H1 (cell line): ENCODE measurements around the gene MAP1LC3A. TPM values are rescaled to one million over a fixed set of nuclear protein-coding genes. Genes with fewer than 3 reads are reported as not detected.
"Not testable (repeated sequence)": the region's sequence is repeated elsewhere in the genome, so short reads cannot be mapped to it uniquely, and the experiment has no call there.

Source experiments
- CTCF ChIA-PET: fragments of 300-600 bp; sonication (Branson Sonifier 250); formaldehyde crosslinking; loops from one replicate; lab custom pipeline; 2021; ENCODE audit not compliant: partially characterized antibody; lab: Charles Lee
- POLR2A ChIA-PET: fragments of 300-600 bp; sonication (Branson Sonifier 250); formaldehyde crosslinking; loops from one replicate; lab custom pipeline; 2021; ENCODE audit warnings: inconsistent platforms; ENCODE audit not compliant: partially characterized antibody; lab: Charles Lee
- DNase-seq, 2 experiments: peaks; one replicate each; pipeline versions ENCODE4 v3.0.0 to v3.0.0-alpha.2; 2010 to 2022; ENCODE audit warnings: low spot score in 2 of 2, low read depth in 1 of 2, mixed read lengths in 1 of 2
- FAIRE-seq: peaks from 2 replicates; lab custom pipeline; 2011; peaks lifted over from hg19 to GRCh38; lab: Jason Lieb, UNC
- H2AFZ ChIP-seq: 2 replicates; pipeline ENCODE4 v1.8.1; 2012; ENCODE audit warnings: low read length, inconsistent platforms
- H2AK5ac ChIP-seq: 2 replicates; pipeline ENCODE4 v1.6.1; 2013; ENCODE audit warnings: low read depth, low read length
- H2BK120ac ChIP-seq: replicated peaks from 2 replicates; pipeline ENCODE3; 2013; ENCODE audit warnings: low read depth, low read length, inconsistent platforms
- H2BK12ac ChIP-seq: 2 replicates; pipeline ENCODE4 v1.6.1; 2013; ENCODE audit warnings: low read depth, low read length
- H2BK15ac ChIP-seq: 2 replicates; pipeline ENCODE4 v1.6.1; 2013; ENCODE audit warnings: low read length
- H2BK20ac ChIP-seq: 2 replicates; pipeline ENCODE4 v1.6.1; 2013; ENCODE audit warnings: low read length
- H2BK5ac ChIP-seq: 2 replicates; pipeline ENCODE4 v1.6.1; 2013; ENCODE audit warnings: low read depth, low read length
- H3K14ac ChIP-seq: 2 replicates; pipeline ENCODE4 v1.6.1; 2013; ENCODE audit warnings: inconsistent platforms; ENCODE audit not compliant: insufficient read length
- H3K18ac ChIP-seq: 2 replicates; pipeline ENCODE4 v1.6.1; 2013; ENCODE audit warnings: low read length; ENCODE audit errors: extremely low read depth
- H3K23ac ChIP-seq: 2 replicates; pipeline ENCODE4 v1.6.1; 2013; ENCODE audit warnings: inconsistent platforms; ENCODE audit not compliant: insufficient read length
- H3K23me2 ChIP-seq: 2 replicates; pipeline ENCODE4 v1.6.1; 2013; ENCODE audit warnings: low read depth, low read length
- H3K27ac ChIP-seq: 2 replicates; pipeline ENCODE4 v1.6.1; 2011; ENCODE audit warnings: low read depth, low read length, inconsistent platforms
- H3K27me3 ChIP-seq, 4 experiments: replicated peaks in 1 of 4; 1 replicate in 1 of 4; 2 replicates in 3 of 4; pipeline versions ENCODE4 v1.6.1 to v1.8.1; 2011 to 2013; ENCODE audit warnings: low read length in 3 of 4, mild to moderate bottlenecking in 3 of 4, inconsistent platforms in 2 of 4, mixed read lengths in 2 of 4, moderate library complexity in 1 of 4; ENCODE audit not compliant: control insufficient read depth in 3 of 4, insufficient read depth in 3 of 4; ENCODE audit errors: extremely low read depth in 1 of 4
- H3K36me3 ChIP-seq, 4 experiments: 2 replicates each; pipeline versions ENCODE4 v1.6.1 to v1.8.1; 2011 to 2013; ENCODE audit warnings: mild to moderate bottlenecking in 4 of 4, low read length in 3 of 4, moderate library complexity in 2 of 4, control low read depth in 1 of 4, inconsistent platforms in 1 of 4; ENCODE audit not compliant: insufficient read depth in 4 of 4, control insufficient read depth in 2 of 4
- H3K4ac ChIP-seq: replicated peaks from 2 replicates; pipeline ENCODE3; 2013; ENCODE audit warnings: low read length, low read depth, mixed read lengths, inconsistent platforms; ENCODE audit not compliant: insufficient read length
- H3K4me1 ChIP-seq, 4 experiments: replicated peaks in 1 of 4; 1 replicate in 1 of 4; 2 replicates in 3 of 4; pipeline versions ENCODE4 v1.6.1 to v1.8.1; 2011 to 2013; ENCODE audit warnings: low read length in 3 of 4, inconsistent platforms in 2 of 4, mixed read lengths in 1 of 4; ENCODE audit not compliant: insufficient read depth in 4 of 4, control insufficient read depth in 3 of 4
- H3K4me2 ChIP-seq, 2 experiments: 2 replicates each; pipeline versions ENCODE4 v1.6.1 to v1.8.1; 2011 to 2013; ENCODE audit warnings: low read depth in 2 of 2, low read length in 2 of 2, control low read depth in 1 of 2, inconsistent platforms in 1 of 2, mild to moderate bottlenecking in 1 of 2; ENCODE audit not compliant: insufficient read depth in 1 of 2
- H3K4me3 ChIP-seq, 4 experiments: fragments of 200-600, 300-600 bp in 1 of 4; sonication (generic), shearing (Covaris generic), sonication (Bioruptor Twin) in 1 of 4; 2 replicates each; pipeline versions ENCODE4 v1.5.1 to v1.8.1; 2011 to 2016; ENCODE audit warnings: low read length in 4 of 4, low read depth in 3 of 4, control low read depth in 2 of 4, inconsistent platforms in 2 of 4, mild to moderate bottlenecking in 2 of 4, mixed read lengths in 1 of 4, moderate library complexity in 1 of 4; ENCODE audit not compliant: insufficient read depth in 2 of 4; ENCODE audit errors: extremely low read depth in 1 of 4
- H3K56ac ChIP-seq: replicated peaks from 2 replicates; pipeline ENCODE3; 2013; ENCODE audit warnings: low read depth, mild to moderate bottlenecking, mixed read lengths, low read length, inconsistent platforms; ENCODE audit not compliant: insufficient read length
- H3K79me1 ChIP-seq: 2 replicates; pipeline ENCODE4 v1.6.1; 2013; ENCODE audit warnings: low read depth, low read length, control low read depth
- H3K79me2 ChIP-seq, 2 experiments: 2 replicates each; pipeline versions ENCODE4 v1.6.1 to v1.8.1; 2012 to 2013; ENCODE audit warnings: low read length in 2 of 2, mild to moderate bottlenecking in 2 of 2, inconsistent platforms in 1 of 2; ENCODE audit not compliant: insufficient read depth in 2 of 2, control insufficient read depth in 1 of 2
- H3K9ac ChIP-seq, 4 experiments: replicated peaks in 1 of 4; 1 replicate in 1 of 4; 2 replicates in 3 of 4; pipeline versions ENCODE4 v1.6.1 to v1.8.1; 2011 to 2013; ENCODE audit warnings: low read depth in 3 of 4, low read length in 3 of 4, control low read depth in 2 of 4, mild to moderate bottlenecking in 2 of 4, moderate library complexity in 2 of 4, inconsistent platforms in 1 of 4; ENCODE audit errors: extremely low read depth in 1 of 4
- H3K9me3 ChIP-seq, 2 experiments: 2 replicates each; pipeline versions ENCODE4 v1.6.1 to v1.8.1; 2012 to 2013; ENCODE audit warnings: mild to moderate bottlenecking in 2 of 2, moderate library complexity in 2 of 2, control low read depth in 1 of 2, inconsistent platforms in 1 of 2, low read depth in 1 of 2, low read length in 1 of 2, mixed read lengths in 1 of 2; ENCODE audit not compliant: insufficient read depth in 2 of 2
- H4K20me1 ChIP-seq, 2 experiments: replicated peaks in 1 of 2; 2 replicates each; pipeline versions ENCODE3 to v1.8.1; 2011 to 2013; ENCODE audit warnings: inconsistent platforms in 2 of 2, low read length in 2 of 2, mild to moderate bottlenecking in 1 of 2; ENCODE audit not compliant: insufficient read depth in 2 of 2, control insufficient read depth in 1 of 2
- H4K5ac ChIP-seq: 2 replicates; pipeline ENCODE4 v1.6.1; 2013; ENCODE audit warnings: low read length, low read depth, mixed read lengths, inconsistent platforms; ENCODE audit not compliant: insufficient read length
- H4K8ac ChIP-seq: 2 replicates; pipeline ENCODE4 v1.8.0; 2013; ENCODE audit warnings: mild to moderate bottlenecking, moderate library complexity, low read length, inconsistent platforms; ENCODE audit not compliant: insufficient read depth; ENCODE audit errors: extremely low read depth
- H4K91ac ChIP-seq: replicated peaks from 2 replicates; pipeline ENCODE3; 2013; ENCODE audit warnings: low read length, mixed read lengths, inconsistent platforms; ENCODE audit not compliant: insufficient read length
- WGBS, 2 experiments: shearing (Covaris generic) in 1 of 2; methylation state at CpG; one replicate each; pipeline versions ENCODE4 v1.1.6 to v1.1.7; 2013 to 2015; ENCODE audit warnings: low lambda C conversion rate in 2 of 2, mixed read lengths in 2 of 2, inconsistent platforms in 1 of 2, low coverage in 1 of 2, missing lambda C conversion rate in 1 of 2; ENCODE audit not compliant: insufficient replicate concordance in 2 of 2, insufficient coverage in 1 of 2, insufficient read length in 1 of 2; ENCODE audit errors: extremely low coverage in 1 of 2, missing lambda C conversion rate in 1 of 2; 5-methylcytosine and 5-hydroxymethylcytosine counted together
- polyA plus RNA-seq, 7 experiments: library from polyadenylated mRNA; depleted of rRNA in 3 of 7; stranded (reverse) in 5 of 7; unstranded in 2 of 7; fragments of >200 nt in 5 of 7; fragments of 200-250 nt in 2 of 7; gene quantifications; 1 replicate in 5 of 7; 2 replicates in 1 of 7; 4 replicates in 1 of 7; pipeline versions ENCODE4 v1.2.1 to v1.2.3, GENCODE V29; 2011 to 2013; ENCODE audit warnings: missing spikeins in 2 of 7, mixed read lengths in 2 of 7
- total RNA-seq: library from RNA; stranded (reverse); fragmentation: NEBNext Ultra II Directional; extraction: Animal tissue kit (Norgen Biotek cat#: 25700); gene quantifications from 2 replicates; pipeline ENCODE4 v1.2.1, GENCODE V29; 2021

Gene MAP1LC3A
- total and polyA plus RNA-seq, 2 of the 8 experiments (the other 6 are each of a cell fraction or from before 2014, with no cell fraction given), result 5.0 to 6.1 TPM

- not testable (repeated sequence) for H4K8ac ChIP-seq, H3K9me3 ChIP-seq, H3K18ac ChIP-seq, H4K91ac ChIP-seq, H3K4me2 ChIP-seq, H2BK15ac ChIP-seq, H3K4ac ChIP-seq, H3K23ac ChIP-seq, H3K4me3 ChIP-seq, H3K27ac ChIP-seq, H2AK5ac ChIP-seq, H3K14ac ChIP-seq, H3K79me1 ChIP-seq, H2BK120ac ChIP-seq, H3K9ac ChIP-seq, H3K27me3 ChIP-seq, FAIRE-seq, H2BK5ac ChIP-seq, H4K5ac ChIP-seq, H3K4me1 ChIP-seq, H2AFZ ChIP-seq, H3K36me3 ChIP-seq, H3K56ac ChIP-seq, H2BK20ac ChIP-seq, H2BK12ac ChIP-seq, H3K23me2 ChIP-seq
- H3K79me2 ChIP-seq, result peaks cover 0 to 69% of the 10 kb centered on the region in 2 experiments; a peak in 3 of 4 replicates
- peaks cover 12 to 13% of the 10 kb centered on the region in 2 experiments for H4K20me1 ChIP-seq
- CTCF ChIA-PET, result interaction anchor here (0.6 to 4.7 kb wide), 3 partner anchors 11 to 206 kb away, joined by 3 to 25 read pairs (median 4); no protein-coding TSS in a partner anchor
- POLR2A ChIA-PET, result interaction anchor here (3.1 kb wide), 1 partner anchor 216 kb away, joined by 12 read pairs; the partner anchor contains the start of gene AHCY
- WGBS, 2 experiments, result 95% methylated on average over 7 of the region's 7 CpGs; no CpG with 5 or more reads in 1 of the 2 experiments
- DNase-seq, result peak in 1 of 2 experiments; percentile 16
Measured at GRCh38 chr20:34518863-34519262, 39.7 kb upstream of the MAP1LC3A start.

GRCh38 chr20:34519841-34520240, 38.7 kb upstream of the MAP1LC3A start:
- WGBS, 2 experiments, result 91 to 100% methylated on average over 1 to 10 of the region's 10 CpGs

More at GRCh38 chr20:34519841-34520240, 38.7 kb upstream of the MAP1LC3A start:
- not testable (repeated sequence) for H4K8ac ChIP-seq, H4K5ac ChIP-seq, H3K4me1 ChIP-seq, H4K91ac ChIP-seq, H3K18ac ChIP-seq, H3K14ac ChIP-seq, H3K9me3 ChIP-seq, H3K27me3 ChIP-seq, H3K79me1 ChIP-seq, H2AFZ ChIP-seq, H2BK20ac ChIP-seq, H3K23ac ChIP-seq, H3K4me3 ChIP-seq, H3K23me2 ChIP-seq, DNase-seq, H3K27ac ChIP-seq, H3K4me2 ChIP-seq, H3K9ac ChIP-seq, H2BK15ac ChIP-seq, H2BK5ac ChIP-seq, H3K4ac ChIP-seq, H3K36me3 ChIP-seq, H2BK12ac ChIP-seq, FAIRE-seq, H2BK120ac ChIP-seq, H2AK5ac ChIP-seq, H3K56ac ChIP-seq
- H3K79me2 ChIP-seq, result peaks cover 0 to 79% of the 10 kb centered on the region in 2 experiments; a peak in 3 of 4 replicates
- peaks cover 14 to 16% of the 10 kb centered on the region in 2 experiments for H4K20me1 ChIP-seq
- ChIA-PET POLR2A (interaction anchor here (3.1 kb wide), 1 partner anchor 217 kb away, joined by 12 read pairs; the partner anchor contains the start of gene AHCY), CTCF (interaction anchor here (1.7 kb wide), 1 partner anchor 218 kb away, joined by 5 read pairs; no protein-coding TSS in a partner anchor)
